ENCODE measurements around the gene KCNC4.

Gene KCNC4

GRCh38 chr1:110184446-110184845 is 25.7 kb upstream of the KCNC4 start:
- Histone ChIP-seq H3K4me3 (no peak overlapping the region), H3K36me3 (no peaks in the 10 kb centered on the region), H3K27ac (no peak overlapping the region), H3K27me3 (no peaks in the 10 kb centered on the region), H3K4me1 (peaks cover 6 to 31% (median 16%) of the 10 kb centered on the region in 4 donors), H3K9me3 (no peaks in the 10 kb centered on the region)
- no peak for TF ChIP-seq CTCF (IDR thresholded peaks at IDR 0.05)
- intact Hi-C loops (cut with DNase I; ENCODE audit: low total_unique reads) = no loop called here
- DNase-seq = no peak

- H3K4me1 ChIP-seq = peaks cover 10 to 38% (median 21%) of the 10 kb centered on the region in 4 donors
- DNase-seq = no peak
- intact Hi-C loops (cut with DNase I; ENCODE audit: low total_unique reads) = no loop called here
Observed at GRCh38 chr1:110185181-110185580, 24.9 kb upstream of the KCNC4 start.

GRCh38 chr1:110186558-110186957 is 23.6 kb upstream of the KCNC4 start:
- Histone ChIP-seq H3K4me1 (peaks cover 15 to 44% (median 27%) of the 10 kb centered on the region in 4 donors), H3K27me3 (no peaks in the 10 kb centered on the region), H3K9me3 (no peaks in the 10 kb centered on the region), H3K36me3 (no peaks in the 10 kb centered on the region), H3K27ac (peak overlapping the region; percentile 82 to 91), H3K4me3 (peak overlapping the region; percentile 28 to 29)
- intact Hi-C loops (cut with DNase I; ENCODE audit: low total_unique reads) = no loop called here
- DNase-seq = no peak
- TF ChIP-seq CTCF (IDR thresholded peaks at IDR 0.05) = no peak

More at GRCh38 chr1:110185181-110185580, 24.9 kb upstream of the KCNC4 start:
- TF ChIP-seq CTCF (IDR thresholded peaks at IDR 0.05) = no peak
- no peak overlapping the region for H3K27ac ChIP-seq
- H3K9me3 ChIP-seq = no peaks in the 10 kb centered on the region
- no peak overlapping the region for H3K4me3 ChIP-seq
- no peaks in the 10 kb centered on the region for H3K36me3 ChIP-seq
- no peaks in the 10 kb centered on the region for H3K27me3 ChIP-seq

GRCh38 chr1:110187139-110187890 is 22.8 kb upstream of the KCNC4 start:
- H3K27me3 ChIP-seq = no peaks in the 10 kb centered on the region
- DNase-seq = peak; percentile 46 to 86
- peaks cover 15 to 44% (median 27%) of the 10 kb centered on the region in 4 donors for H3K4me1 ChIP-seq
- no peaks in the 10 kb centered on the region for H3K9me3 ChIP-seq
- intact Hi-C loops (cut with DNase I; ENCODE audit: low total_unique reads) = no loop called here
- peak overlapping the region; percentile 28 to 29 for H3K4me3 ChIP-seq
- no peak for TF ChIP-seq CTCF (IDR thresholded peaks at IDR 0.05)
- peak overlapping the region; percentile 82 to 91 for H3K27ac ChIP-seq
- H3K36me3 ChIP-seq = no peaks in the 10 kb centered on the region

GRCh38 chr1:110188035-110188618 is 22.0 kb upstream of the KCNC4 start:
- no peaks in the 10 kb centered on the region for H3K36me3 ChIP-seq
- no peak for DNase-seq
- H3K27ac ChIP-seq = peak overlapping the region; percentile 82 to 91

More at GRCh38 chr1:110188035-110188618, 22.0 kb upstream of the KCNC4 start:
- Histone ChIP-seq H3K4me3 (no peak overlapping the region), H3K27me3 (no peaks in the 10 kb centered on the region), H3K4me1 (peaks cover 15 to 44% (median 27%) of the 10 kb centered on the region in 4 donors), H3K9me3 (no peaks in the 10 kb centered on the region)
- TF ChIP-seq CTCF (IDR thresholded peaks at IDR 0.05) = no peak
- intact Hi-C loops (cut with DNase I; ENCODE audit: low total_unique reads) = no loop called here
